Neural progenitor cell (in vitro differentiated cells): ENCODE results near the gene METTL6.

ENCODE experiments used
- CTCF ChIP-seq: fragments of 200-600 bp; sonication (generic); IDR thresholded peaks from 2 replicates; pipeline ENCODE4 v1.5.1; 2017; ENCODE audit warnings: antibody characterized with exemption, mild to moderate bottlenecking
- EZH2 ChIP-seq: fragments of 200-600 bp; sonication (generic); IDR thresholded peaks from 2 replicates; pipeline ENCODE4 v1.6.1; 2017; ENCODE audit warnings: antibody characterized with exemption, mild to moderate bottlenecking, moderate library complexity

- TF ChIP-seq CTCF (no peak), EZH2 (no peak)
These were observed 29.0 kb upstream of the METTL6 start for GRCh38 chr3:15456321-15456720.
